IMR-90 (cell line): ENCODE data around the gene CDKN1C. TPM values are rescaled to one million over a fixed set of nuclear protein-coding genes. Genes with fewer than 3 reads are reported as not detected.

Experiments used
- ATAC-seq: fragments of 200-7000 bp; cut with Tn5 transposase; 2 replicates; pipeline ENCODE4 v1.9.1; 2020; ENCODE audit warnings: low read depth, mild to moderate bottlenecking, moderate library complexity
- BruUV-seq: library from RNA; stranded (reverse); fragments of 400-500 nt; replicated peaks from 2 replicates; lab custom pipeline; 2021; lab: Mats Ljungman, UMichigan
- CTCF ChIA-PET: fragments of 300-600 bp; formaldehyde crosslinking; extraction: SDS; loops from one replicate; lab custom pipeline; 2021; ENCODE audit warnings: antibody characterized with exemption; lab: Yijun Ruan, JAX
- POLR2A ChIA-PET: fragments of 300-600 bp; sonication (Branson Sonifier 250); formaldehyde crosslinking; loops from one replicate; lab custom pipeline; 2022; ENCODE audit warnings: antibody characterized with exemption; ENCODE audit not compliant: unreplicated experiment; lab: Charles Lee
- DNase-seq: peaks from one replicate; pipeline ENCODE4 v3.0.0; 2013
- H2AFZ ChIP-seq: replicated peaks from 2 replicates; pipeline ENCODE3; 2013; ENCODE audit warnings: low read length, mild to moderate bottlenecking; ENCODE audit not compliant: poor library complexity
- H2AK5ac ChIP-seq: 2 replicates; pipeline ENCODE4 v1.6.1; 2013; ENCODE audit warnings: low read depth, low read length, inconsistent platforms
- H2AK9ac ChIP-seq: replicated peaks from 2 replicates; pipeline ENCODE3; 2013; ENCODE audit warnings: mild to moderate bottlenecking, low read depth, low read length, moderate library complexity; ENCODE audit not compliant: poor library complexity
- H2BK120ac ChIP-seq: 2 replicates; pipeline ENCODE4 v1.6.1; 2013; ENCODE audit warnings: low read depth, low read length, inconsistent platforms
- H2BK15ac ChIP-seq: 3 replicates; pipeline ENCODE4 v1.6.1; 2013; ENCODE audit warnings: low read depth, low read length, inconsistent platforms
- H2BK20ac ChIP-seq: 2 replicates; pipeline ENCODE4 v1.6.1; 2013; ENCODE audit warnings: low read depth, mild to moderate bottlenecking, inconsistent platforms, low read length, moderate library complexity
- H2BK5ac ChIP-seq: 2 replicates; pipeline ENCODE4 v1.6.1; 2013; ENCODE audit warnings: mild to moderate bottlenecking, low read depth, low read length, inconsistent platforms; ENCODE audit not compliant: poor library complexity, severe bottlenecking
- H3K14ac ChIP-seq: replicated peaks from 2 replicates; pipeline ENCODE4 v1.6.1; 2013; ENCODE audit warnings: low read depth, low read length, inconsistent platforms
- H3K18ac ChIP-seq: 2 replicates; pipeline ENCODE4 v1.6.1; 2013; ENCODE audit warnings: low read depth, low read length, control low read depth
- H3K23ac ChIP-seq: 2 replicates; pipeline ENCODE4 v1.6.1; 2013; ENCODE audit warnings: low read depth, low read length, inconsistent platforms
- H3K27ac ChIP-seq: 2 replicates; pipeline ENCODE4 v1.5.1; 2013; ENCODE audit warnings: mild to moderate bottlenecking, control low read depth, low read length; ENCODE audit not compliant: insufficient read depth
- H3K27me3 ChIP-seq: 2 replicates; pipeline ENCODE4 v1.6.1; 2013; ENCODE audit warnings: low read length; ENCODE audit not compliant: control insufficient read depth, insufficient read depth
- H3K36me3 ChIP-seq: 2 replicates; pipeline ENCODE4 v1.6.1; 2013; ENCODE audit warnings: low read length, mixed read lengths; ENCODE audit not compliant: control insufficient read depth, insufficient read depth
- H3K4ac ChIP-seq: 2 replicates; pipeline ENCODE4 v1.6.1; 2013; ENCODE audit warnings: low read depth, low read length, inconsistent platforms
- H3K4me1 ChIP-seq: 2 replicates; pipeline ENCODE4 v1.6.1; 2013; ENCODE audit warnings: low read length, mixed read lengths; ENCODE audit not compliant: control insufficient read depth, insufficient read depth
- H3K4me2 ChIP-seq: 2 replicates; pipeline ENCODE4 v1.6.1; 2013; ENCODE audit warnings: low read depth, mild to moderate bottlenecking, control low read depth, low read length, moderate library complexity
- H3K4me3 ChIP-seq: 2 replicates; pipeline ENCODE4 v1.5.1; 2013; ENCODE audit warnings: low read depth, mild to moderate bottlenecking, control low read depth, low read length, moderate library complexity; ENCODE audit not compliant: insufficient read depth
- H3K56ac ChIP-seq: 2 replicates; pipeline ENCODE4 v1.6.1; 2013; ENCODE audit warnings: low read length, inconsistent platforms; ENCODE audit not compliant: insufficient read depth; ENCODE audit errors: extremely low read depth
- H3K79me1 ChIP-seq, 2 experiments: 2 replicates each; pipeline ENCODE4 v1.6.1; 2013; ENCODE audit warnings: low read length in 2 of 2, inconsistent platforms in 1 of 2, low read depth in 1 of 2
- H3K9ac ChIP-seq: 2 replicates; pipeline ENCODE4 v1.6.1; 2013; ENCODE audit warnings: low read depth, low read length, control low read depth
- H3K9me1 ChIP-seq: 2 replicates; pipeline ENCODE4 v1.6.1; 2013; ENCODE audit warnings: low read length, inconsistent platforms; ENCODE audit not compliant: insufficient read depth
- H3K9me3 ChIP-seq: 2 replicates; pipeline ENCODE4 v1.6.1; 2013; ENCODE audit warnings: low read length; ENCODE audit not compliant: control insufficient read depth, insufficient read depth
- H4K20me1 ChIP-seq: 2 replicates; pipeline ENCODE4 v1.6.1; 2013; ENCODE audit warnings: low read length, inconsistent platforms; ENCODE audit not compliant: insufficient read depth
- H4K5ac ChIP-seq: 2 replicates; pipeline ENCODE4 v1.6.1; 2013; ENCODE audit warnings: mild to moderate bottlenecking, low read depth, low read length, control low read depth
- H4K8ac ChIP-seq, 2 experiments: 2 replicates each; pipeline ENCODE4 v1.6.1; 2013; ENCODE audit warnings: low read depth in 2 of 2, low read length in 2 of 2, control low read depth in 1 of 2, inconsistent platforms in 1 of 2
- H4K91ac ChIP-seq: 2 replicates; pipeline ENCODE4 v1.6.1; 2013; ENCODE audit warnings: low read depth, low read length, inconsistent platforms; ENCODE audit not compliant: insufficient read depth
- BHLHE40 ChIP-seq: fragments of 150-350 bp; IDR thresholded peaks from 2 replicates; pipeline ENCODE4 v1.6.1; 2016; ENCODE audit warnings: mild to moderate bottlenecking, low read depth, low read length
- CEBPB ChIP-seq: IDR thresholded peaks from 2 replicates; pipeline ENCODE4 v1.6.1; 2012; ENCODE audit warnings: low read depth, low read length, improper control_type of control experiment
- CHD1 ChIP-seq: IDR thresholded peaks from 2 replicates; pipeline ENCODE4 v1.6.1; 2012; ENCODE audit warnings: low read depth, low read length, improper control_type of control experiment
- CTCF ChIP-seq: conservative IDR thresholded peaks from 2 replicates; pipeline ENCODE4 v1.5.1; 2012; ENCODE audit warnings: mild to moderate bottlenecking, low read depth, low read length, improper control_type of control experiment
- ELK1 ChIP-seq: fragments of 150-350 bp; IDR thresholded peaks from 2 replicates; pipeline ENCODE4 v1.6.1; 2016; ENCODE audit warnings: low read depth, mild to moderate bottlenecking, low read length, moderate library complexity, borderline replicate concordance
- MAFK ChIP-seq: IDR thresholded peaks from 2 replicates; pipeline ENCODE4 v1.6.1; 2012; ENCODE audit warnings: low read depth, low read length, improper control_type of control experiment
- MXI1 ChIP-seq: IDR thresholded peaks from 2 replicates; pipeline ENCODE4 v1.6.1; 2012; ENCODE audit warnings: low read depth, mild to moderate bottlenecking, low read length, moderate library complexity, borderline replicate concordance
- NFE2L2 ChIP-seq: fragments of 150-350 bp; IDR thresholded peaks from 2 replicates; pipeline ENCODE4 v1.6.1; 2016; ENCODE audit warnings: low read depth, mild to moderate bottlenecking, low read length
- POLR2A ChIP-seq: IDR thresholded peaks from 2 replicates; pipeline ENCODE4 v1.6.1; 2012; ENCODE audit warnings: mild to moderate bottlenecking, low read depth, low read length
- RAD21 ChIP-seq: IDR thresholded peaks from 2 replicates; pipeline ENCODE4 v1.6.1; 2012; ENCODE audit warnings: low read length, improper control_type of control experiment
- RCOR1 ChIP-seq: IDR thresholded peaks from 2 replicates; pipeline ENCODE4 v1.6.1; 2012; ENCODE audit warnings: mild to moderate bottlenecking, low read length, improper control_type of control experiment; ENCODE audit not compliant: insufficient replicate concordance
- RFX5 ChIP-seq: IDR thresholded peaks from 2 replicates; pipeline ENCODE4 v1.8.0; 2012; ENCODE audit warnings: low read depth, mild to moderate bottlenecking, low read length, moderate library complexity
- WGBS, 2 experiments: methylation state at CpG; one replicate each; pipeline versions ENCODE4 v1.1.5 to v1.1.7; 2013; ENCODE audit warnings: missing lambda C conversion rate in 2 of 2; ENCODE audit not compliant: insufficient read length in 1 of 2; ENCODE audit errors: extremely low coverage in 2 of 2; 5-methylcytosine and 5-hydroxymethylcytosine counted together
- dilution Hi-C: fragments of 300-500 bp; cut with HindIII; formaldehyde crosslinking; loops from one replicate; pipeline ENCODE4 v1.14.3; 2018; ENCODE audit warnings: low sequenced_read_pairs; ENCODE audit not compliant: unreplicated experiment
- in situ Hi-C: fragments of 300-500 bp; cut with MboI; formaldehyde crosslinking; loops from 3 replicates; pipeline ENCODE4 v1.14.3; 2019; ENCODE audit warnings: low sequenced_read_pairs, inconsistent platforms, mixed read lengths
- intact Hi-C: fragments of 100-400 bp; cut with micrococcal nuclease; formaldehyde crosslinking; loops from 2 replicates; pipeline ENCODE4 v1.10.0; 2022
- polyA plus RNA-seq, 3 experiments: library from polyadenylated mRNA; depleted of rRNA; stranded (reverse); fragments of >200 nt; gene quantifications; 2 replicates each; pipeline ENCODE4 v1.2.3, GENCODE V29; 2012; ENCODE audit warnings: low replicate concordance in 1 of 3
- total RNA-seq: library from RNA; depleted of rRNA; stranded (reverse); fragments of >200 nt; gene quantifications from 2 replicates; pipeline ENCODE4 v1.2.3, GENCODE V29; 2012

The CDKN1C gene
- total and polyA plus RNA-seq, 2 of the 4 experiments (the other 2 are of a cell fraction) = 1.6 to 3.0 TPM

GRCh38 chr11:2859699-2860037 lies 25.9 kb downstream of the CDKN1C start:
- no peak overlapping the region for H3K18ac ChIP-seq
- ChIA-PET POLR2A (no interaction called here), CTCF (no interaction called here)
- no peak overlapping the region for H3K9ac ChIP-seq
- H3K9me3 ChIP-seq = no peaks in the 10 kb centered on the region
- intact Hi-C loops (no loop called here), in situ Hi-C loops (no loop called here), dilution Hi-C loops (no loop called here)
- no peaks in the 10 kb centered on the region for H3K36me3 ChIP-seq
- no peak overlapping the region for H3K14ac ChIP-seq
- ATAC-seq = no peak
- H3K9me1 ChIP-seq = no peaks in the 10 kb centered on the region
- no peak overlapping the region for H3K4me3 ChIP-seq
- no peak overlapping the region for H3K27ac ChIP-seq
- H2BK20ac ChIP-seq = no peak overlapping the region
- H3K4me1 ChIP-seq = peaks cover 2% of the 10 kb centered on the region; the same call in 1 of the 2 replicates
- H2AK5ac ChIP-seq = no peak overlapping the region
- no peak overlapping the region for H4K5ac ChIP-seq
- no peak overlapping the region for H3K4ac ChIP-seq
- H3K4me2 ChIP-seq = no peak overlapping the region
- H3K79me1 ChIP-seq = no peaks in the 10 kb centered on the region
- no peak overlapping the region for H3K23ac ChIP-seq
- H2BK5ac ChIP-seq = no peak overlapping the region
- H3K56ac ChIP-seq = no peak overlapping the region
- no peak overlapping the region for H4K8ac ChIP-seq
- no peak overlapping the region for H2BK120ac ChIP-seq
- H4K91ac ChIP-seq = no peak overlapping the region
- H2AK9ac ChIP-seq = no peak overlapping the region
- WGBS, 2 experiments = no CpG with 5 or more reads among the region's 10 CpGs
- DNase-seq = no peak
- TF ChIP-seq ELK1 = no peak
- TF ChIP-seq RCOR1 = no peak
- TF ChIP-seq RFX5 = no peak
- no peak for TF ChIP-seq CEBPB
- no peak for TF ChIP-seq MAFK
- no peak for TF ChIP-seq MXI1
- no peak for TF ChIP-seq CTCF
- no peak for TF ChIP-seq POLR2A
- TF ChIP-seq RAD21 = no peak
- no peak for TF ChIP-seq BHLHE40
- no peak for TF ChIP-seq CHD1
- TF ChIP-seq NFE2L2 = no peak
- no TSS peak for BruUV-seq
- no peak overlapping the region for H2BK15ac ChIP-seq
- H4K20me1 ChIP-seq = no peaks in the 10 kb centered on the region
- peaks cover 71% of the 10 kb centered on the region for H3K27me3 ChIP-seq
- no peak overlapping the region for H2AFZ ChIP-seq
